Colonic mucosa (tissue), 4 donors: Measurements from ENCODE around the gene GDF11. TPM values are rescaled to one million over a fixed set of nuclear protein-coding genes. Genes with fewer than 3 reads are reported as not detected.
A peak's percentile ranks its signal among the peaks of the same experiment; 100 is the strongest.

Source experiments
- DNase-seq: peaks from one replicate; pipeline ENCODE4 v3.0.0-alpha.2; 2020
- H3K27ac ChIP-seq: fragments of 200-600 bp; one replicate; pipeline ENCODE4 v1.8.0; 2021
- H3K27me3 ChIP-seq: fragments of 200-600 bp; one replicate; pipeline ENCODE4 v1.8.0; 2021
- H3K36me3 ChIP-seq: fragments of 200-600 bp; one replicate; pipeline ENCODE4 v1.8.0; 2021
- H3K4me1 ChIP-seq: fragments of 200-600 bp; one replicate; pipeline ENCODE4 v1.8.0; 2021; ENCODE audit warnings: mild to moderate bottlenecking
- H3K4me3 ChIP-seq: fragments of 200-600 bp; one replicate; pipeline ENCODE4 v1.8.0; 2021
- H3K9ac ChIP-seq, 2 donors: one replicate each; pipeline ENCODE4 v1.7.0; 2013; ENCODE audit warnings: control low read depth in 2 of 2, low read depth in 2 of 2, low read length in 2 of 2
- H3K9me3 ChIP-seq: fragments of 200-600 bp; one replicate; pipeline ENCODE4 v1.8.0; 2021
- intact Hi-C: fragments of 100-400 bp; cut with DNase I; formaldehyde crosslinking; loops from one replicate; pipeline ENCODE4 v1.14.1; 2022
- total RNA-seq, 2 donors: library from RNA; stranded (reverse); fragmentation: NEBNext Ultra II Directional in 1 of 2; extraction: Animal tissue kit (Norgen Biotek cat#: 25700) in 1 of 2; gene quantifications; one replicate each; pipeline ENCODE4 v1.2.1, GENCODE V29; 2021
- TF ChIP-seq, protein P1 (sequence below): fragments of 200-600 bp; IDR thresholded peaks from one replicate; pipeline ENCODE4 v1.8.0; 2022; ENCODE audit warnings: antibody characterized with exemption, mild to moderate bottlenecking
- donor health status: healthy.
- donor health status: DM: no; HTN: no; CAD: no.
- donor health status: DM: no; HTN: no; CAD: no.

Gene GDF11
- total RNA-seq, 2 donors from 2014 or later = 3.2 to 3.7 TPM

DNA sequence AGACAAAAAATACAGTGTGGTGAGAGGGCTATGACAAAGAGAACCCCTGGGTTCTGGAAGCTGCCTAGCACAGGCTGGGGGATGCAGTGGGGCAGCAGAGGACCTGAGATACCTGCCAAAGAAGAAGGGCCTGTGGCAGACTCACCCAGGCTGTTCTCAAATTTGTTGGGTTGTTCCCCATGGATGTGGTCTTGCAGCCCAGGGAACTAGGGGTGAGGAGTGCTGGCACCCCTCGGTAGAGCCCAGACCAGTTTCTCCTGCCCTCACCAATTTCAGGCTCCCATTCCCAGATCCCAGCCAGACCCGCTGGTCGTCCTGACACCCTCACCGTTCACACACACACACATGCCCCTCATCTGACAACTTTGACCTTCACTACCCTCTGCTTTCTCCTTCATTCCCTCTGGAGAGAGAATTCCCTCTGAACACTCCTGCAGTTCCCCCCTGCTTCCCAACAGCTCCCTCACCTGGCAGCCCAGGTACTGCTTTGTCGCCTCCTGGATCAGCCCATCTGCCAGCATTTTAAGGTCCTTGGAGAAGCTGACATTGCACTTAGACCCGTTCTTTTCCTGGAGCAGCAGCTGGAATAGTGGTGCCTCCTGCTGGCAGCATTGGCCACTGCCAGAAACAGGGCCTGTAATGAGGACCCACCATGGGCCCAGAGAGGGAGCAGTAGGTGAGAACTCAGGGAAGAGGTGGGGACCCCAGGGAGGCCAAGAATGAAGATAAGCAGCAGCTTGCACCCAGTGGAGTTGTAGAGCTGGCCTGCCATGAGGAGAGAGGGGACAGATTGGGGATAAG is 5.9 kb upstream of the GDF11 start:
- peak; percentile 88 for DNase-seq
- peaks cover 9% of the 10 kb centered on the region for H3K4me1 ChIP-seq
- H3K9ac ChIP-seq = no peak overlapping the region
- intact Hi-C loops = loop anchor here (5.0 kb wide), 1 partner anchor 200 kb away; no protein-coding TSS in a partner anchor
- no peaks in the 10 kb centered on the region for H3K27me3 ChIP-seq
- no peaks in the 10 kb centered on the region for H3K9me3 ChIP-seq
- no peak overlapping the region for H3K4me3 ChIP-seq
- H3K27ac ChIP-seq = no peak overlapping the region
- H3K36me3 ChIP-seq = no peaks in the 10 kb centered on the region
- TF ChIP-seq, protein P1, sequence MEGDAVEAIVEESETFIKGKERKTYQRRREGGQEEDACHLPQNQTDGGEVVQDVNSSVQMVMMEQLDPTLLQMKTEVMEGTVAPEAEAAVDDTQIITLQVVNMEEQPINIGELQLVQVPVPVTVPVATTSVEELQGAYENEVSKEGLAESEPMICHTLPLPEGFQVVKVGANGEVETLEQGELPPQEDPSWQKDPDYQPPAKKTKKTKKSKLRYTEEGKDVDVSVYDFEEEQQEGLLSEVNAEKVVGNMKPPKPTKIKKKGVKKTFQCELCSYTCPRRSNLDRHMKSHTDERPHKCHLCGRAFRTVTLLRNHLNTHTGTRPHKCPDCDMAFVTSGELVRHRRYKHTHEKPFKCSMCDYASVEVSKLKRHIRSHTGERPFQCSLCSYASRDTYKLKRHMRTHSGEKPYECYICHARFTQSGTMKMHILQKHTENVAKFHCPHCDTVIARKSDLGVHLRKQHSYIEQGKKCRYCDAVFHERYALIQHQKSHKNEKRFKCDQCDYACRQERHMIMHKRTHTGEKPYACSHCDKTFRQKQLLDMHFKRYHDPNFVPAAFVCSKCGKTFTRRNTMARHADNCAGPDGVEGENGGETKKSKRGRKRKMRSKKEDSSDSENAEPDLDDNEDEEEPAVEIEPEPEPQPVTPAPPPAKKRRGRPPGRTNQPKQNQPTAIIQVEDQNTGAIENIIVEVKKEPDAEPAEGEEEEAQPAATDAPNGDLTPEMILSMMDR = peak; percentile 91

- intact Hi-C loops = loop anchor here (5.0 kb wide), 1 partner anchor 200 kb away; no protein-coding TSS in a partner anchor
- H3K9ac ChIP-seq = peak overlapping the region in 1 of 2 donors; percentile 36
- peaks cover 9% of the 10 kb centered on the region for H3K4me1 ChIP-seq
- DNase-seq = no peak
- peak overlapping the region; percentile 58 for H3K27ac ChIP-seq
- no peaks in the 10 kb centered on the region for H3K9me3 ChIP-seq
- H3K27me3 ChIP-seq = no peaks in the 10 kb centered on the region
- H3K36me3 ChIP-seq = no peaks in the 10 kb centered on the region
- TF ChIP-seq, protein P1 = no peak
- H3K4me3 ChIP-seq = no peak overlapping the region
Observed at GRCh38 chr12:55737581-55738122, 5.3 kb upstream of the GDF11 start.

GRCh38 chr12:55738123-55739024 is 4.5 kb upstream of the GDF11 start:
- peak overlapping the region; percentile 58 for H3K27ac ChIP-seq
- intact Hi-C loops = loop anchor here (5.0 kb wide), 1 partner anchor 199 kb away; no protein-coding TSS in a partner anchor
- peak; percentile 93 for DNase-seq
- H3K36me3 ChIP-seq = no peaks in the 10 kb centered on the region
- H3K4me1 ChIP-seq = peaks cover 9% of the 10 kb centered on the region
- peak overlapping the region; percentile 37 for H3K4me3 ChIP-seq
- peak overlapping the region in 1 of 2 donors; percentile 76 for H3K9ac ChIP-seq
- H3K27me3 ChIP-seq = no peaks in the 10 kb centered on the region
- no peaks in the 10 kb centered on the region for H3K9me3 ChIP-seq
- TF ChIP-seq, protein P1 = peak; percentile 89

DNA sequence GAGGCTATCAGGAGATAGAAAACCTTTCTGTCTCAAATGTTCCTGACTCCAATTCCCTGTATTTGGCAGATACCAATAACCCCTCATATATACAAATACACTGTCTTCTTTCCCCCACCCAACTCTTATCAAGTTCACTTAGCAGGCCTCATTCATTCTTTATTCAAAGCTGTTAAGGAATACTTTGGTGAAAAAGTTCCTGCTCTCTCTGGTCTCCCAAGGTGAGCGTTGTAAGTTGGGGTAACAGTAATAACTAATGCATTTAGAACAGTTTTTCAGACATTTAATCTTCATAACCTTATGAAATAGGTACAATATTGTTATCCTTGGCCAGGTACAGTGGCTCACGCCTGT is 3.9 kb upstream of the GDF11 start:
- H3K4me3 ChIP-seq = peak overlapping the region; percentile 37
- TF ChIP-seq, protein P1 = peak; percentile 30
- H3K9me3 ChIP-seq = no peaks in the 10 kb centered on the region
- no peaks in the 10 kb centered on the region for H3K36me3 ChIP-seq
- DNase-seq = no peak
- intact Hi-C loops = loop anchor here (5.0 kb wide), 1 partner anchor 198 kb away; no protein-coding TSS in a partner anchor
- peaks cover 9% of the 10 kb centered on the region for H3K4me1 ChIP-seq
- no peak overlapping the region for H3K27ac ChIP-seq
- no peaks in the 10 kb centered on the region for H3K27me3 ChIP-seq
- H3K9ac ChIP-seq = peak overlapping the region in 1 of 2 donors; percentile 76
